NOMO-1 treated with DMSO at 0.1 percent for 48 hours (cell line): ENCODE results near the gene ACRV1.

Experiments used
- DNase-seq: peaks from one replicate; lab custom pipeline; 2025; ENCODE audit not compliant: unreplicated experiment; lab: John Stamatoyannopoulos, UW

Gene ACRV1

GRCh38 chr11:125662689-125663088, 18.0 kb downstream of the ACRV1 start:
- DNase-seq = no peak

GRCh38 chr11:125649465-125650166, 31.0 kb downstream of the ACRV1 start:
- no peak for DNase-seq

- DNase-seq = no peak
These were observed 34.8 kb downstream of the ACRV1 start for GRCh38 chr11:125645871-125646270.

- DNase-seq = no peak
These were observed 42.3 kb downstream of the ACRV1 start for GRCh38 chr11:125638315-125638714.

- DNase-seq = no peak
These were observed 42.8 kb downstream of the ACRV1 start for GRCh38 chr11:125637840-125638239.

GRCh38 chr11:125627236-125627910, 53.3 kb downstream of the ACRV1 start:
- no peak for DNase-seq

GRCh38 chr11:125626288-125626950, 54.2 kb downstream of the ACRV1 start:
- peak; percentile 51 for DNase-seq

GRCh38 chr11:125625630-125626287, 54.9 kb downstream of the ACRV1 start:
- peak; percentile 84 for DNase-seq

GRCh38 chr11:125625225-125625629, 55.4 kb downstream of the ACRV1 start:
- peak; percentile 28 for DNase-seq

- no peak for DNase-seq
These were observed 55.9 kb downstream of the ACRV1 start, which contains the start of gene CHEK1 for GRCh38 chr11:125624756-125625213. CHEK1 (plus strand) TSS chr11:125625163; CDS start chr11:125626769, 1,606 bp downstream.

GRCh38 chr11:125623064-125623463, 57.6 kb downstream of the ACRV1 start:
- no peak for DNase-seq

GRCh38 chr11:125621995-125622394, 58.7 kb downstream of the ACRV1 start:
- DNase-seq = no peak
